AG04449 (cell line): ENCODE data around the gene TIMP4.

Experiments used
- CTCF ChIA-PET: fragments of 350-600 bp; formaldehyde crosslinking; extraction: SDS; loops from one replicate; lab custom pipeline; 2021; ENCODE audit warnings: antibody characterized with exemption; lab: Yijun Ruan, JAX
- POLR2A ChIA-PET: fragments of 400-600, 350-600 bp; formaldehyde crosslinking; extraction: SDS; loops from one replicate; lab custom pipeline; 2020; ENCODE audit warnings: antibody characterized with exemption, inconsistent platforms; lab: Yijun Ruan, JAX
- DNase-seq: peaks from one replicate; pipeline ENCODE4 v3.0.0-alpha.2; 2010; ENCODE audit warnings: low read depth, low spot score
- H3K4me3 ChIP-seq: 2 replicates; pipeline ENCODE4 v1.5.1; 2011; ENCODE audit warnings: low read depth, mild to moderate bottlenecking, control low read depth, low read length
- TF ChIP-seq, protein P1 (sequence below): IDR thresholded peaks from one replicate; pipeline ENCODE4 v1.5.1; 2011; ENCODE audit warnings: mild to moderate bottlenecking, moderate library complexity, low read length, control low read depth, inconsistent platforms; ENCODE audit not compliant: insufficient read depth; ENCODE audit errors: missing control alignments

TIMP4 gene

DNA sequence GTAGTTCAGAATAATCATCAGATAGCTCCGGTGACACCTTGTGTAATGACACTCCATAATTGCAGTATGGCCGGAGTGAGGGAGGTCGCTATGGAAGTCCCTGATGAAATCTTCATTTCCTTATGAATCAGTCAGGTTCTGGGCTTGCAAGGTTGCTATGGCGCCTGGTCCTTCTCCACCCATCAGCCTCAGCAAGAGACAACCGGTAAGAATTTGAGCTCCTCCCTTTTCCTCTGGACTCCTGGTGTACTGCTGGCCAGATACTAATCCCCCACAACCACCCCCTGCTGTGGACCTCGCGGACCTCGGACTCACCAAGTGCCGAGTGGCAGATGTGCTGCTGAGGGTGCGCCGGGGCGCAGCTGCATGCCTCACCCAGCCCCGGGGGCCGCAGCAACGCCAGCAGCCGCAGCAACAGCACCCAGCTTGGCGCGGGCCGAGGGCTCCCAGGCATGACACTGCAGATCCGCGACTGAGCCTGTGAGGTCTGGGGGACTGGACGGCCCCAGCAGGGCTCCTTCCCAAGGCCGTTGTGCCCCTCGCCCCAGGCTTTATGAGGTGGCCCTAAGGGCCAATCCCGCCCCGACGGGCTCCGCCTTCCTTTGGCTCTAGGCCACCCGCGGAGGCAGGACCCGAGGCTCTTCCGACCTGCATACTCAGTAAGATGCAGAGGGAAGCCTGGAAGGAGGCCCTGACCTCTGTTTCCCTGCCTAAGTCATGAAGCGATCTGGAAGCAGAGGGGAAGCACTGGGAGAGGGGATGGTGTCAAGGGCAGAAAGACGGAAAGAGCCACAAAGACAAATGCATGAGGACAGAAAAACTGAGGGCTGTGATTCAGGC lies at the start of gene TIMP4:
Gene TIMP4, minus strand, starts transcription at position 526 of the 840 bp plus-strand sequence. Its CDS starts 72 bp downstream, at position 454.
- peak within 1 kb of the TSS; percentile 37 for H3K4me3 ChIP-seq
- POLR2A ChIA-PET: interaction anchor here (0.9 kb wide), 1 partner anchor 29 kb away, joined by 3 read pairs; no protein-coding TSS in a partner anchor
- DNase-seq: no peak
- TF ChIP-seq, protein P1, sequence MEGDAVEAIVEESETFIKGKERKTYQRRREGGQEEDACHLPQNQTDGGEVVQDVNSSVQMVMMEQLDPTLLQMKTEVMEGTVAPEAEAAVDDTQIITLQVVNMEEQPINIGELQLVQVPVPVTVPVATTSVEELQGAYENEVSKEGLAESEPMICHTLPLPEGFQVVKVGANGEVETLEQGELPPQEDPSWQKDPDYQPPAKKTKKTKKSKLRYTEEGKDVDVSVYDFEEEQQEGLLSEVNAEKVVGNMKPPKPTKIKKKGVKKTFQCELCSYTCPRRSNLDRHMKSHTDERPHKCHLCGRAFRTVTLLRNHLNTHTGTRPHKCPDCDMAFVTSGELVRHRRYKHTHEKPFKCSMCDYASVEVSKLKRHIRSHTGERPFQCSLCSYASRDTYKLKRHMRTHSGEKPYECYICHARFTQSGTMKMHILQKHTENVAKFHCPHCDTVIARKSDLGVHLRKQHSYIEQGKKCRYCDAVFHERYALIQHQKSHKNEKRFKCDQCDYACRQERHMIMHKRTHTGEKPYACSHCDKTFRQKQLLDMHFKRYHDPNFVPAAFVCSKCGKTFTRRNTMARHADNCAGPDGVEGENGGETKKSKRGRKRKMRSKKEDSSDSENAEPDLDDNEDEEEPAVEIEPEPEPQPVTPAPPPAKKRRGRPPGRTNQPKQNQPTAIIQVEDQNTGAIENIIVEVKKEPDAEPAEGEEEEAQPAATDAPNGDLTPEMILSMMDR: no peak
- CTCF ChIA-PET: interaction anchor here (0.8 to 3.8 kb wide), 6 partner anchors 17 to 321 kb away, joined by 3 to 12 read pairs (median 4); no protein-coding TSS in a partner anchor

- ChIA-PET CTCF (no interaction called here), POLR2A (no interaction called here)
- H3K4me3 ChIP-seq: no peak overlapping the region
- DNase-seq: no peak
- TF ChIP-seq, protein P1: no peak
Measured at GRCh38 chr3:12205171-12205570, 46.5 kb upstream of the TIMP4 start.

GRCh38 chr3:12201813-12202212 lies 43.1 kb upstream of the TIMP4 start:
- TF ChIP-seq, protein P1: no peak
- POLR2A ChIA-PET: no interaction called here
- CTCF ChIA-PET: interaction anchor here (1.2 kb wide), 1 partner anchor 19 kb away, joined by 3 read pairs; no protein-coding TSS in a partner anchor
- H3K4me3 ChIP-seq: no peak overlapping the region
- DNase-seq: no peak

- ChIA-PET CTCF (no interaction called here), POLR2A (no interaction called here)
- no peak for DNase-seq
- TF ChIP-seq, protein P1: no peak
- H3K4me3 ChIP-seq: no peak overlapping the region
Measured at GRCh38 chr3:12198301-12198700, 39.6 kb upstream of the TIMP4 start.

- TF ChIP-seq, protein P1: no peak
- CTCF ChIA-PET: interaction anchor here (1.3 to 2.1 kb wide), 2 partner anchors 21 to 59 kb away, joined by 4 to 7 read pairs; no protein-coding TSS in a partner anchor
Measured at GRCh38 chr3:12197475-12197874, 38.8 kb upstream of the TIMP4 start.

GRCh38 chr3:12196684-12197083 lies 38.0 kb upstream of the TIMP4 start:
- DNase-seq: no peak
- H3K4me3 ChIP-seq: no peak overlapping the region
- ChIA-PET CTCF (interaction anchor here (1.2 to 2.1 kb wide), 3 partner anchors 21 to 283 kb away, joined by 4 to 7 read pairs (median 7); no protein-coding TSS in a partner anchor), POLR2A (no interaction called here)
- TF ChIP-seq, protein P1: no peak

More at GRCh38 chr3:12197475-12197874, 38.8 kb upstream of the TIMP4 start:
- H3K4me3 ChIP-seq: no peak overlapping the region
- POLR2A ChIA-PET: no interaction called here
- no peak for DNase-seq
